Kidney (tissue), 14 donors: ENCODE results near the gene FCN1. TPM values are rescaled to one million over a fixed set of nuclear protein-coding genes. Genes with fewer than 3 reads are reported as not detected.
"Not testable (repeated sequence)": the region's sequence is repeated elsewhere in the genome, so short reads cannot be mapped to it uniquely, and the experiment has no call there.

ENCODE experiments used
- DNase-seq, 5 donors: peaks; one replicate each; pipeline ENCODE4 v3.0.0-alpha.2; 2013 to 2020
- FAIRE-seq: peaks from 2 replicates; lab custom pipeline; 2012; peaks lifted over from hg19 to GRCh38; lab: Jason Lieb, UNC
- H3K27ac ChIP-seq, 2 donors: one replicate each; pipeline ENCODE4 v1.7.0; 2013; ENCODE audit warnings: low read depth in 2 of 2, low read length in 2 of 2, inconsistent platforms in 1 of 2
- H3K27me3 ChIP-seq: one replicate; pipeline ENCODE4 v1.7.1; 2013; ENCODE audit warnings: low read length, inconsistent platforms; ENCODE audit not compliant: control insufficient read depth, insufficient read depth
- H3K36me3 ChIP-seq, 3 donors: one replicate each; pipeline versions ENCODE4 v1.7.0 to v1.7.1; 2013; ENCODE audit warnings: low read length in 3 of 3, control low read depth in 1 of 3, inconsistent platforms in 1 of 3; ENCODE audit not compliant: insufficient read depth in 3 of 3, control insufficient read depth in 2 of 3
- H3K4me1 ChIP-seq, 3 donors: one replicate each; pipeline versions ENCODE4 v1.7.0 to v1.7.1; 2013; ENCODE audit warnings: low read length in 3 of 3, inconsistent platforms in 1 of 3, low read depth in 1 of 3; ENCODE audit not compliant: control insufficient read depth in 2 of 3, insufficient read depth in 2 of 3
- H3K4me3 ChIP-seq, 3 donors: one replicate each; pipeline versions ENCODE4 v1.7.0 to v1.8.1; 2013; ENCODE audit warnings: low read length in 3 of 3, control low read depth in 1 of 3, inconsistent platforms in 1 of 3
- H3K9ac ChIP-seq, 3 donors: one replicate each; pipeline versions ENCODE4 v1.7.0 to v1.7.1; 2013; ENCODE audit warnings: low read length in 3 of 3, control low read depth in 1 of 3, inconsistent platforms in 1 of 3
- H3K9me3 ChIP-seq, 3 donors: one replicate each; pipeline versions ENCODE4 v1.7.0 to v1.7.1; 2013; ENCODE audit warnings: low read length in 3 of 3, control low read depth in 1 of 3, inconsistent platforms in 1 of 3; ENCODE audit not compliant: control insufficient read depth in 2 of 3, insufficient read depth in 1 of 3
- intact Hi-C: fragments of 100-400 bp; cut with DNase I; formaldehyde crosslinking; loops from one replicate; pipeline ENCODE4 v1.11.1; 2022
- polyA plus RNA-seq: library from polyadenylated mRNA; stranded (reverse); fragments of 350-450 nt; fragmentation: Illumina TruSeq; extraction: RNeasy Lipid Tissue Mini Kit (QIAGEN cat#74804); gene quantifications from one replicate; pipeline ENCODE4 v1.2.3, GENCODE V29; 2014; ENCODE audit warnings: low read depth, low replicate concordance; ENCODE audit not compliant: insufficient read depth
- total RNA-seq: library from RNA; stranded (reverse); fragmentation: NEBNext Ultra II Directional; extraction: Animal tissue kit (Norgen Biotek cat#: 25700); gene quantifications from one replicate; pipeline ENCODE4 v1.2.1, GENCODE V29; 2021
- TF ChIP-seq, protein P1 (sequence below): IDR thresholded peaks from 3 replicates; pipeline ENCODE4 v1.5.1; 2012; ENCODE audit warnings: mild to moderate bottlenecking, moderate library complexity, borderline replicate concordance; ENCODE audit not compliant: insufficient read depth; ENCODE audit errors: extremely low read depth
- donor health status: control.
- donor health status: control.
- donor health status: control.
- donor health status: control.
- donor health status: control.
- donor health status: DM: yes; HTN: yes; CAD: no.
- donor health status: Normal renal cell carcinoma (clear cell type).

Gene FCN1
- total and polyA plus RNA-seq, 2 donors from 2014 or later, result 3.2 to 13.0 TPM

DNA sequence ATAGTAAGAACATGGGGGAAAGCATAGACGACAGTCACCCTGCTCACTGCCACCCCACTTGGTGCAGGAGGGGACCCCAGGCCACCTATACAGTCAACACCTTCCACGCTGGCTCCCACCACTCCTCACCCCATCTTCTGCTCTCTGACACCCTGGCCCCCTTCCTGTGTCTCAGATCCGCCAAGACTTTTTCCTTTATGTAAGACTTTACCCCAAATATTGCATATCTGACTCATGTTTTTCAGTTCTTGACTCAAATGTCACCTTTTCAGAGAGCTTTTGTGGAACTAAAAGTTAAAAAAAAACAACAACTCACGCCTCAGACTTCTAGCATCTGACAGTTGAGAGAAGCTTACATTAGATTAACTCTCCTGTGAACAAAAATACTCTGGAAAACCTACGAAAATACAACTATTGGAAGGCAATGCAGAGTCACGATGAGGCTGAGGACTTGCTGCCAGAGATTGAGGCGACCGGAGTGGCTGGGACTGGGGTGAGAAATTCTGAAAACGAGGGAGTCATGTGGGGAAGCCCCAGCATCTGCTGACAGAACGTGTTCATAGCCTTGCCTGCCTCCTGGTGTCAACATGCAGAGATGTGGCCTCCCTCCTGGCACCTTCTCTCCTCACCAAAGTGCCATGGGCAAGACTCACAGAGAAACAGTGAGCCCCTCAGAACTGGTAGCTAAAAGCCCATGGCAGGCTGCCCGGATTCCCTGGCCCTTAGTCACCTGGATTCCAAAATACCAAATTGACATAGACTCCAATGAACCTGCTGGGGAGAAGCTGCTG, 59.5 kb downstream of the FCN1 start:
- H3K4me3 ChIP-seq, result no peak overlapping the region
- H3K9ac ChIP-seq, result no peak overlapping the region
- TF ChIP-seq, protein P1, sequence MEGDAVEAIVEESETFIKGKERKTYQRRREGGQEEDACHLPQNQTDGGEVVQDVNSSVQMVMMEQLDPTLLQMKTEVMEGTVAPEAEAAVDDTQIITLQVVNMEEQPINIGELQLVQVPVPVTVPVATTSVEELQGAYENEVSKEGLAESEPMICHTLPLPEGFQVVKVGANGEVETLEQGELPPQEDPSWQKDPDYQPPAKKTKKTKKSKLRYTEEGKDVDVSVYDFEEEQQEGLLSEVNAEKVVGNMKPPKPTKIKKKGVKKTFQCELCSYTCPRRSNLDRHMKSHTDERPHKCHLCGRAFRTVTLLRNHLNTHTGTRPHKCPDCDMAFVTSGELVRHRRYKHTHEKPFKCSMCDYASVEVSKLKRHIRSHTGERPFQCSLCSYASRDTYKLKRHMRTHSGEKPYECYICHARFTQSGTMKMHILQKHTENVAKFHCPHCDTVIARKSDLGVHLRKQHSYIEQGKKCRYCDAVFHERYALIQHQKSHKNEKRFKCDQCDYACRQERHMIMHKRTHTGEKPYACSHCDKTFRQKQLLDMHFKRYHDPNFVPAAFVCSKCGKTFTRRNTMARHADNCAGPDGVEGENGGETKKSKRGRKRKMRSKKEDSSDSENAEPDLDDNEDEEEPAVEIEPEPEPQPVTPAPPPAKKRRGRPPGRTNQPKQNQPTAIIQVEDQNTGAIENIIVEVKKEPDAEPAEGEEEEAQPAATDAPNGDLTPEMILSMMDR, result no peak
- no peaks in the 10 kb centered on the region for H3K9me3 ChIP-seq
- peak in 1 of 5 donors; percentile 63 for DNase-seq
- H3K36me3 ChIP-seq, result no peaks in the 10 kb centered on the region
- H3K27ac ChIP-seq, result no peak overlapping the region
- FAIRE-seq, result no peak
- no peaks in the 10 kb centered on the region for H3K27me3 ChIP-seq
- intact Hi-C loops, result no loop called here
- H3K4me1 ChIP-seq, result no peaks in the 10 kb centered on the region

GRCh38 chr9:134857451-134857850, 60.3 kb downstream of the FCN1 start:
- H3K4me3 ChIP-seq, H3K9ac ChIP-seq, H3K9me3 ChIP-seq, H3K27ac ChIP-seq, H3K27me3 ChIP-seq, H3K36me3 ChIP-seq, intact Hi-C loops, H3K4me1 ChIP-seq, FAIRE-seq: not testable (repeated sequence)
- peak in 1 of 5 donors; percentile 4 for DNase-seq

DNA sequence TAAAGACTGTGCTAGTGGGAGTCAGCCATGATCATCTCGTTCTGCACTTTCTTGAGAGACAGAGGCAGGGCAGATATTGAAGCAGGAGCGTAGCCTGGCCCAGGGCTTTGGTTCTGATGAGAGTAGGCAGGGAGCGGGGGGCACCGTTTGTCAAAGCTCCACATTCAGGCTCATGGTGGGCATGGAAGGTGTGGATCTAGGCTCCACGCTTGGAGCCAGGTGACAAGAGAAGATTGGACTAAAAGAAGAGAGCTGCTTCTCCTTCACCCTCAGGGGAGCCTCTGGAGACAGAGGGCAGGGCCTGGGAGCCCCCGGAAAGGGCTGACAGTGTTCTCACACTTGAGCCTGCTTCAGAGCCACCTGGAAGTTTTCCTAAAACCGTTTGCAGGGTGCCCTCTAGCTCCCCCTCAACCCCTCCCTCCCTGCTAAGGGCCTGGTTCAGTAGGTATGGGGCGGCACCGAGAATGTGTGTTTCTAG, 61.8 kb downstream of the FCN1 start:
- DNase-seq (peak in 1 of 5 donors; percentile 32), FAIRE-seq (no peak)
- Histone ChIP-seq H3K9ac (no peak overlapping the region), H3K9me3 (peaks cover 0 to 3% (median 0%) of the 10 kb centered on the region in 3 donors), H3K4me3 (no peak overlapping the region), H3K36me3 (no peaks in the 10 kb centered on the region), H3K27ac (no peak overlapping the region), H3K4me1 (no peaks in the 10 kb centered on the region), H3K27me3 (no peaks in the 10 kb centered on the region)
- TF ChIP-seq, protein P1, result no peak
- intact Hi-C loops, result no loop called here

Other genes starting within 250 kb of the FCN1 start
- 3.6 TPM for gene FCN2, start 37.1 kb downstream of the FCN1 start, total RNA-seq
- gene FCN2, start 37.1 kb downstream of the FCN1 start, polyA plus RNA-seq, result 2.8 TPM
- gene OLFM1, start 169.8 kb upstream of the FCN1 start, total RNA-seq, result 33.7 TPM
- gene OLFM1, start 169.8 kb upstream of the FCN1 start, polyA plus RNA-seq, result 2.9 TPM